GM18499 (cell line): Measurements from ENCODE around the gene PTGFRN.
"Not testable (repeated sequence)": the region's sequence is repeated elsewhere in the genome, so short reads cannot be mapped to it uniquely, and the experiment has no call there.

Experiments used
- ATAC-seq: cut with Tn5 transposase; IDR thresholded peaks from one replicate; pipeline ENCODE4 v1.9.1; 2021; ENCODE audit warnings: moderate number of reproducible peaks; ENCODE audit not compliant: insufficient read depth, unreplicated experiment

PTGFRN gene

GRCh38 chr1:116909512-116910378 is at the start of gene PTGFRN:
Gene PTGFRN (plus strand): TSS chr1:116909916. CDS start chr1:116910204, 288 bp downstream.
- ATAC-seq = no peak

GRCh38 chr1:116860167-116860566 is 49.5 kb upstream of the PTGFRN start:
- ATAC-seq = not testable (repeated sequence)

GRCh38 chr1:116861137-116861536 is 48.6 kb upstream of the PTGFRN start:
- ATAC-seq = no peak

GRCh38 chr1:116863031-116863430 is 46.7 kb upstream of the PTGFRN start:
- ATAC-seq = not testable (repeated sequence)

- not testable (repeated sequence) for ATAC-seq
Observed at GRCh38 chr1:116866478-116866877, 43.2 kb upstream of the PTGFRN start.

GRCh38 chr1:116868385-116868784 is 41.3 kb upstream of the PTGFRN start:
- no peak for ATAC-seq

- no peak for ATAC-seq
Observed at GRCh38 chr1:116869611-116870010, 40.1 kb upstream of the PTGFRN start.

- no peak for ATAC-seq
Observed at GRCh38 chr1:116870300-116870699, 39.4 kb upstream of the PTGFRN start.

- no peak for ATAC-seq
Observed at GRCh38 chr1:116871779-116872146, 38.0 kb upstream of the PTGFRN start.

GRCh38 chr1:116873680-116874271 is 35.9 kb upstream of the PTGFRN start:
- no peak for ATAC-seq

- ATAC-seq = no peak
Observed at GRCh38 chr1:116874733-116875249, 34.9 kb upstream of the PTGFRN start.

- ATAC-seq = no peak
Observed at GRCh38 chr1:116875391-116875790, 34.3 kb upstream of the PTGFRN start.

- ATAC-seq = not testable (repeated sequence)
Observed at GRCh38 chr1:116875946-116876345, 33.8 kb upstream of the PTGFRN start.

GRCh38 chr1:116877141-116877818 is 32.4 kb upstream of the PTGFRN start:
- no peak for ATAC-seq

- ATAC-seq = no peak
Observed at GRCh38 chr1:116878804-116879477, 30.8 kb upstream of the PTGFRN start.

GRCh38 chr1:116879478-116880133 is 30.1 kb upstream of the PTGFRN start:
- no peak for ATAC-seq

GRCh38 chr1:116880917-116881316 is 28.8 kb upstream of the PTGFRN start:
- no peak for ATAC-seq

- no peak for ATAC-seq
Observed at GRCh38 chr1:116881879-116882520, 27.7 kb upstream of the PTGFRN start.

GRCh38 chr1:116882866-116883265 is 26.9 kb upstream of the PTGFRN start:
- no peak for ATAC-seq
